Measurements from ENCODE around the gene LASP1.

GRCh38 chr17:38879878-38880665, 10.2 kb downstream of the LASP1 start:
- no peak for TF ChIP-seq GATA2 (IDR thresholded peaks at IDR 0.05; ENCODE audit: low read depth, low read length)
- TF ChIP-seq GATA3 (IDR thresholded peaks at IDR 0.05; ENCODE audit: low read depth, low read length): no peak
